ENCODE results near the gene SNX17. TPM values are rescaled to one million over a fixed set of nuclear protein-coding genes. Genes with fewer than 3 reads are reported as not detected.

The SNX17 gene
- polyA plus RNA-seq, 3 donors: 86.6 to 338 (median 291) TPM

- Histone ChIP-seq H3K36me3 (replicated peaks in 1 of 2; ENCODE audit: control insufficient read depth in 1 of 2, insufficient read depth in 2 of 2, low read length in 2 of 2) (peaks cover 38 to 49% of the 10 kb centered on the region in 2 donors), H3K4me1 (ENCODE audit: control insufficient read depth in 1 of 2, insufficient read depth in 2 of 2, low read length in 2 of 2) (peaks cover 0 to 6% of the 10 kb centered on the region in 2 donors), H3K4me3 (replicated peaks in 1 of 3; ENCODE audit: low read depth in 2 of 3, low read length in 3 of 3) (no peak overlapping the region), H3K4me2 (replicated peaks; ENCODE audit: extremely low read depth, low read length, poor library complexity, severe bottlenecking) (no peak overlapping the region), H3K9ac (ENCODE audit: insufficient read depth, low read length, poor library complexity, severe bottlenecking) (no peak overlapping the region), H4K20me1 (ENCODE audit: insufficient read depth, low read length) (no peaks in the 10 kb centered on the region), H3K79me2 (ENCODE audit: insufficient read depth, low read length) (peaks cover 8% of the 10 kb centered on the region), H3K9me3 (replicated peaks in 1 of 2; ENCODE audit: control insufficient read depth in 1 of 2, insufficient read depth in 1 of 2, low read length in 2 of 2) (no peaks in the 10 kb centered on the region), H2AFZ (ENCODE audit: insufficient read depth, low read depth, low read length, poor library complexity, severe bottlenecking) (no peak overlapping the region), H3K27me3 (ENCODE audit: control insufficient read depth in 2 of 2, insufficient read depth in 2 of 2, low read length in 2 of 2) (no peaks in the 10 kb centered on the region), H3K27ac (ENCODE audit: low read depth in 1 of 2, low read length in 2 of 2) (no peak overlapping the region)
- intact Hi-C loops (cut with micrococcal nuclease): no loop called here
- peaks cover 0 to 2% (median 0%) of the 10 kb centered on the region in 3 donors for H3K27me3 Mint-ChIP-seq (ENCODE audit: low read depth in 3 of 3)
- DNase-seq: no peak
- no peak for TF ChIP-seq CTCF (IDR thresholded peaks at IDR 0.05)
- 95% methylated on average over 3 of the region's 4 CpGs for WGBS (ENCODE audit: insufficient coverage)
- no peak overlapping the region for H3K4me3 Mint-ChIP-seq
- H3K9me3 Mint-ChIP-seq: no peaks in the 10 kb centered on the region
- H3K27ac Mint-ChIP-seq: peak overlapping the region in 2 of 7 donors; percentile 31 to 37
- H3K36me3 Mint-ChIP-seq: peaks cover 36 to 49% of the 10 kb centered on the region in 2 donors
- H3K4me1 Mint-ChIP-seq: peaks cover 9% of the 10 kb centered on the region
Measured at GRCh38 chr2:27362678-27363420, 7.6 kb upstream of the SNX17 start.

- no peak for DNase-seq
- Histone ChIP-seq H3K9me3 (replicated peaks in 1 of 2; ENCODE audit: control insufficient read depth in 1 of 2, insufficient read depth in 1 of 2, low read length in 2 of 2) (no peaks in the 10 kb centered on the region), H3K4me1 (ENCODE audit: control insufficient read depth in 1 of 2, insufficient read depth in 2 of 2, low read length in 2 of 2) (peaks cover 2 to 4% of the 10 kb centered on the region in 2 donors), H3K4me2 (replicated peaks; ENCODE audit: extremely low read depth, low read length, poor library complexity, severe bottlenecking) (no peak overlapping the region), H3K27me3 (ENCODE audit: control insufficient read depth in 2 of 2, insufficient read depth in 2 of 2, low read length in 2 of 2) (no peaks in the 10 kb centered on the region), H2AFZ (ENCODE audit: insufficient read depth, low read depth, low read length, poor library complexity, severe bottlenecking) (no peak overlapping the region), H3K27ac (ENCODE audit: low read depth in 1 of 2, low read length in 2 of 2) (no peak overlapping the region), H3K36me3 (replicated peaks in 1 of 2; ENCODE audit: control insufficient read depth in 1 of 2, insufficient read depth in 2 of 2, low read length in 2 of 2) (peaks cover 46 to 58% of the 10 kb centered on the region in 2 donors), H3K9ac (ENCODE audit: insufficient read depth, low read length, poor library complexity, severe bottlenecking) (no peak overlapping the region), H4K20me1 (ENCODE audit: insufficient read depth, low read length) (no peaks in the 10 kb centered on the region), H3K79me2 (ENCODE audit: insufficient read depth, low read length) (peaks cover 8% of the 10 kb centered on the region), H3K4me3 (replicated peaks in 1 of 3; ENCODE audit: low read depth in 2 of 3, low read length in 3 of 3) (no peak overlapping the region)
- H3K27me3 Mint-ChIP-seq (ENCODE audit: low read depth in 3 of 3): peaks cover 0 to 2% (median 0%) of the 10 kb centered on the region in 3 donors
- H3K9me3 Mint-ChIP-seq: no peaks in the 10 kb centered on the region
- no peak for TF ChIP-seq CTCF (IDR thresholded peaks at IDR 0.05)
- intact Hi-C loops (cut with micrococcal nuclease): no loop called here
- WGBS (ENCODE audit: insufficient coverage): 100% methylated on average over 2 of the region's 2 CpGs
- peaks cover 45 to 57% of the 10 kb centered on the region in 2 donors for H3K36me3 Mint-ChIP-seq
- peaks cover 5% of the 10 kb centered on the region for H3K4me1 Mint-ChIP-seq
- H3K27ac Mint-ChIP-seq: peak overlapping the region in 1 of 7 donors; percentile 46
- no peak overlapping the region for H3K4me3 Mint-ChIP-seq
Measured at GRCh38 chr2:27363933-27364332, 6.5 kb upstream of the SNX17 start.
